Glutamatergic neuron (in vitro differentiated cells): ENCODE measurements around the gene TCTN1. TPM values are rescaled to one million over a fixed set of nuclear protein-coding genes. Genes with fewer than 3 reads are reported as not detected.

ENCODE experiments used
- DNase-seq: peaks from one replicate; pipeline ENCODE4 v3.0.0; 2022
- H3K27ac Mint-ChIP-seq: one replicate; pipeline ENCODE4 v1.8.0; 2020; ENCODE audit warnings: mild to moderate bottlenecking, mixed read lengths, inconsistent platforms; ENCODE audit not compliant: unreplicated experiment
- H3K27me3 Mint-ChIP-seq: one replicate; pipeline ENCODE4 v1.8.0; 2020; ENCODE audit warnings: mild to moderate bottlenecking, moderate library complexity, mixed read lengths, inconsistent platforms; ENCODE audit not compliant: unreplicated experiment
- H3K36me3 Mint-ChIP-seq: one replicate; pipeline ENCODE4 v1.8.0; 2020; ENCODE audit warnings: mild to moderate bottlenecking, mixed read lengths, inconsistent platforms; ENCODE audit not compliant: unreplicated experiment
- H3K4me1 Mint-ChIP-seq: one replicate; pipeline ENCODE4 v1.8.0; 2020; ENCODE audit warnings: mild to moderate bottlenecking, low read depth, mixed read lengths, inconsistent platforms; ENCODE audit not compliant: unreplicated experiment
- H3K4me3 Mint-ChIP-seq: one replicate; pipeline ENCODE4 v1.8.0; 2020; ENCODE audit warnings: mild to moderate bottlenecking, mixed read lengths, inconsistent platforms; ENCODE audit not compliant: unreplicated experiment
- H3K9me3 Mint-ChIP-seq: one replicate; pipeline ENCODE4 v1.8.0; 2020; ENCODE audit warnings: mild to moderate bottlenecking, moderate library complexity, mixed read lengths, inconsistent platforms; ENCODE audit not compliant: unreplicated experiment
- CTCF ChIP-seq: fragments of 200-600 bp; sonication (generic); IDR thresholded peaks from one replicate; pipeline ENCODE4 v1.5.0; 2021; ENCODE audit not compliant: partially characterized antibody, unreplicated experiment
- long read RNA-seq: library from polyadenylated mRNA; unstranded; transcript quantifications from one replicate; pipeline ENCODE4 v2.0.0, GENCODE V29; 2020; ENCODE audit not compliant: unreplicated experiment
- total RNA-seq: library from RNA; stranded (reverse); fragmentation: NEBNext Ultra II Directional; extraction: Animal tissue kit (Norgen Biotek cat#: 25700); gene quantifications from one replicate; pipeline ENCODE4 v1.2.1, GENCODE V29; 2021; ENCODE audit not compliant: unreplicated experiment

Gene TCTN1
- total RNA-seq, result 21.8 TPM
- long read RNA-seq, partial matches to known transcripts, result 0 of 6 reads
- long read RNA-seq, other reads (novel, unspliced or antisense), result 5 of 6 reads

GRCh38 chr12:110613771-110614684 is at the start of gene TCTN1:
Gene TCTN1 (plus strand): TSS chr12:110614129. CDS start chr12:110614183, 54 bp downstream.
- no peaks in the 10 kb centered on the region for H3K4me1 Mint-ChIP-seq
- no peak for TF ChIP-seq CTCF
- H3K27ac Mint-ChIP-seq, result peak within 1 kb of the TSS; percentile 43
- no peaks in the 10 kb centered on the region for H3K36me3 Mint-ChIP-seq
- H3K4me3 Mint-ChIP-seq, result peak within 1 kb of the TSS; percentile 80
- DNase-seq, result peak; percentile 99
- H3K9me3 Mint-ChIP-seq, result no peaks in the 10 kb centered on the region
- H3K27me3 Mint-ChIP-seq, result no peaks in the 10 kb centered on the region

- no peak for TF ChIP-seq CTCF
- H3K36me3 Mint-ChIP-seq, result peaks cover 4% of the 10 kb centered on the region
- H3K27me3 Mint-ChIP-seq, result peaks cover 2% of the 10 kb centered on the region
- no peak overlapping the region for H3K27ac Mint-ChIP-seq
- peaks cover 6% of the 10 kb centered on the region for H3K4me1 Mint-ChIP-seq
- no peak for DNase-seq
- H3K9me3 Mint-ChIP-seq, result no peaks in the 10 kb centered on the region
- H3K4me3 Mint-ChIP-seq, result no peak overlapping the region
Measured at GRCh38 chr12:110564471-110564991, 49.4 kb upstream of the TCTN1 start.

GRCh38 chr12:110565894-110566871 is 47.7 kb upstream of the TCTN1 start:
- H3K4me1 Mint-ChIP-seq, result peaks cover 3% of the 10 kb centered on the region
- no peak overlapping the region for H3K4me3 Mint-ChIP-seq
- H3K27ac Mint-ChIP-seq, result no peak overlapping the region

GRCh38 chr12:110566993-110567392 is 46.9 kb upstream of the TCTN1 start:
- no peak for DNase-seq
- H3K9me3 Mint-ChIP-seq, result no peaks in the 10 kb centered on the region
- no peak overlapping the region for H3K4me3 Mint-ChIP-seq
- no peak overlapping the region for H3K27ac Mint-ChIP-seq
- no peak for TF ChIP-seq CTCF
- peaks cover 3% of the 10 kb centered on the region for H3K4me1 Mint-ChIP-seq
- H3K27me3 Mint-ChIP-seq, result peaks cover 2% of the 10 kb centered on the region
- peaks cover 13% of the 10 kb centered on the region for H3K36me3 Mint-ChIP-seq

More at GRCh38 chr12:110565894-110566871, 47.7 kb upstream of the TCTN1 start:
- no peak for TF ChIP-seq CTCF
- Mint-ChIP-seq H3K9me3 (no peaks in the 10 kb centered on the region), H3K36me3 (peaks cover 9% of the 10 kb centered on the region), H3K27me3 (peaks cover 2% of the 10 kb centered on the region)
- DNase-seq, result no peak
